Retinal pigment epithelial cell (primary cell): Measurements from ENCODE around the gene MRPS6.

Experiments
- DNase-seq: peaks from one replicate; pipeline ENCODE4 v3.0.0-alpha.2; 2010; ENCODE audit warnings: low read depth
- H3K4me3 ChIP-seq: 2 replicates; pipeline ENCODE4 v1.5.1; 2011; ENCODE audit warnings: mild to moderate bottlenecking, low read length, control low read depth, moderate library complexity
- CTCF ChIP-seq: conservative IDR thresholded peaks from 2 replicates; pipeline ENCODE4 v1.5.1; 2011; ENCODE audit warnings: low read depth, low read length, control low read depth, inconsistent platforms

MRPS6 gene

GRCh38 chr21:34177919-34178567 is 104.7 kb downstream of the MRPS6 start:
- no peak for DNase-seq
- H3K4me3 ChIP-seq: no peak overlapping the region
- no peak for TF ChIP-seq CTCF

- no peak for DNase-seq
- no peak overlapping the region for H3K4me3 ChIP-seq
- TF ChIP-seq CTCF: no peak
Observed at GRCh38 chr21:34179204-34179935, 106.0 kb downstream of the MRPS6 start.

GRCh38 chr21:34180407-34180806 is 107.0 kb downstream of the MRPS6 start:
- DNase-seq: no peak
- TF ChIP-seq CTCF: no peak
- no peak overlapping the region for H3K4me3 ChIP-seq

GRCh38 chr21:34180826-34181359 is 107.5 kb downstream of the MRPS6 start:
- no peak for TF ChIP-seq CTCF
- no peak for DNase-seq
- peak overlapping the region; percentile 8 for H3K4me3 ChIP-seq

- no peak for TF ChIP-seq CTCF
- H3K4me3 ChIP-seq: no peak overlapping the region
- DNase-seq: no peak
Observed at GRCh38 chr21:34181431-34182039, 108.2 kb downstream of the MRPS6 start.

- no peak for TF ChIP-seq CTCF
- DNase-seq: no peak
- no peak overlapping the region for H3K4me3 ChIP-seq
Observed at GRCh38 chr21:34182436-34182835, 109.1 kb downstream of the MRPS6 start.
